Vagina (tissue), 2 donors: ENCODE data around the gene LIMS1. TPM values are rescaled to one million over a fixed set of nuclear protein-coding genes. Genes with fewer than 3 reads are reported as not detected.
"Not testable (repeated sequence)": the region's sequence is repeated elsewhere in the genome, so short reads cannot be mapped to it uniquely, and the experiment has no call there.

Experiments used
- DNase-seq, 2 donors: peaks; one replicate each; pipeline ENCODE4 v3.0.0-alpha.2; 2017; ENCODE audit errors: extremely low spot score in 2 of 2
- H3K27ac ChIP-seq: fragments of 200-600 bp; sonication (generic); one replicate; pipeline ENCODE4 v1.5.1; 2019
- H3K27me3 ChIP-seq: fragments of 200-600 bp; sonication (generic); one replicate; pipeline ENCODE4 v1.5.1; 2019
- H3K36me3 ChIP-seq, 2 donors: fragments of 200-600 bp; sonication (generic); one replicate each; pipeline ENCODE4 v1.5.1; 2017 to 2019
- H3K4me1 ChIP-seq: fragments of 200-600 bp; sonication (generic); one replicate; pipeline ENCODE4 v1.5.1; 2019
- H3K4me3 ChIP-seq, 2 donors: fragments of 200-600 bp; sonication (generic); 1 replicate in 1 of 2; 2 replicates in 1 of 2; pipeline ENCODE4 v1.5.1; 2016 to 2019
- H3K9me3 ChIP-seq: fragments of 200-600 bp; sonication (generic); one replicate; pipeline ENCODE4 v1.5.1; 2019
- CTCF ChIP-seq, 3 experiments: fragments of 450-650 bp in 2 of 3; fragments of 200-600 bp in 1 of 3; sonication (generic) in 1 of 3; IDR thresholded peaks; one replicate each; pipeline ENCODE4 v1.5.1; 2017 to 2019; ENCODE audit warnings: antibody characterized with exemption in 3 of 3, mild to moderate bottlenecking in 2 of 3, moderate library complexity in 2 of 3
- POLR2A ChIP-seq, 2 donors: fragments of 450-650 bp; IDR thresholded peaks; one replicate each; pipeline ENCODE4 v1.6.1; 2017; ENCODE audit warnings: antibody characterized with exemption in 2 of 2, mild to moderate bottlenecking in 2 of 2, moderate library complexity in 2 of 2
- POLR2AphosphoS5 ChIP-seq, 2 donors: sonication (generic); formaldehyde crosslinking; IDR thresholded peaks; one replicate each; pipeline ENCODE4 v1.9.0; 2017; ENCODE audit warnings: antibody characterized with exemption in 2 of 2, mild to moderate bottlenecking in 2 of 2, low read depth in 1 of 2; ENCODE audit not compliant: insufficient read depth in 1 of 2
- intact Hi-C: fragments of 100-400 bp; cut with DNase I; formaldehyde crosslinking; loops from one replicate; pipeline ENCODE4 v1.15.1; 2023
- total RNA-seq: library from RNA; depleted of rRNA; stranded (reverse); fragments of >200 nt; gene quantifications from one replicate; pipeline ENCODE4 v1.2.3, GENCODE V29; 2016

Gene LIMS1
- total RNA-seq, 1 donor from 2014 or later = 66.0 TPM

DNA sequence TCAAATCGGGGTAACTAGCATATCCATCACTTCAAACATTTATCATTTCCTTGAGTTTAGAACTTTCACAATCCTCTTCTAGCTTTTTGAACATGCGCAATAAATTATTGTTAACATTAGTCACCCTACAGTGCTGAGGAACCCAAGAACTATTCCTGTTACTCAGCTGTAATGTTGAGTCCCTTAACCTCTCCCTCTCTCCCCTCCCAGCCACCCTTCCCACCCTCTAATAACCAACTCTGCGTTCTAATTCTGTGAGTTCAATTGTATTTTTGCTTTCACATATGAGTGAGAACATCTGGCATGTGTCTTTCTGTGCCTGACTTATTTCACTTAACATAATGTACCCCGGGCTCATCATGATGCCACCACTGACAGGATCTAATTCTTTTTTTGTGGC lies 106.5 kb downstream of the LIMS1 start:
- peaks cover 34% of the 10 kb centered on the region for H3K4me1 ChIP-seq
- H3K9me3 ChIP-seq = no peaks in the 10 kb centered on the region
- DNase-seq = no peak
- intact Hi-C loops = no loop called here
- TF ChIP-seq POLR2A (IDR thresholded peaks at IDR 0.05) (no peak), POLR2AphosphoS5 (IDR thresholded peaks at IDR 0.05; ENCODE audit: insufficient read depth in 1 of 2, low read depth in 1 of 2) (no peak), CTCF (IDR thresholded peaks at IDR 0.05) (no peak)
- no peak overlapping the region for H3K27ac ChIP-seq
- H3K4me3 ChIP-seq = no peak overlapping the region
- no peaks in the 10 kb centered on the region for H3K36me3 ChIP-seq
- no peaks in the 10 kb centered on the region for H3K27me3 ChIP-seq

DNA sequence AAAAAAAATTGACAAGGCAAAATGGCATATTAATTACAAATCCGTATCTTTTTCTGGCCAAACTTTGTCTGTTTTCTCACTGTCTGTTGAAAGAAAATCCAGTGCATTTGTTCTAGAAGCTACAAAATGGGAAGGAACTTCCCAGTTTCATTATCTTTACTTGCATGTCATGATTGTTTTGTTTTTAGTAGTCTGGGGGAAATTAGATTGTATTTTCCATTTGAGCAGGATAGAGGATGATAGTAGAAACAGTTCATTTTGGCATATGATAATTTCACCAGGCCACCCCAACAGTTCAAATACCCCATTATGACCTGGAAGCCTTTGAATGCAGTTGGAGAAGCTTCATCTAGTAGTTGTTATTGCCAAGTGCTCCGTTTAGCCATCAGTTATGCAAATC lies 107.5 kb downstream of the LIMS1 start:
- Histone ChIP-seq H3K4me3 (no peak overlapping the region), H3K27me3 (no peaks in the 10 kb centered on the region), H3K36me3 (no peaks in the 10 kb centered on the region), H3K4me1 (peaks cover 24% of the 10 kb centered on the region), H3K9me3 (no peaks in the 10 kb centered on the region), H3K27ac (no peak overlapping the region)
- TF ChIP-seq POLR2AphosphoS5 (IDR thresholded peaks at IDR 0.05; ENCODE audit: insufficient read depth in 1 of 2, low read depth in 1 of 2) (no peak), POLR2A (IDR thresholded peaks at IDR 0.05) (no peak), CTCF (IDR thresholded peaks at IDR 0.05) (no peak)
- intact Hi-C loops = no loop called here
- DNase-seq = no peak

- no peaks in the 10 kb centered on the region for H3K36me3 ChIP-seq
- H3K4me1 ChIP-seq = peaks cover 22% of the 10 kb centered on the region
Measured at GRCh38 chr2:108643261-108643849, 109.1 kb downstream of the LIMS1 start.

DNA sequence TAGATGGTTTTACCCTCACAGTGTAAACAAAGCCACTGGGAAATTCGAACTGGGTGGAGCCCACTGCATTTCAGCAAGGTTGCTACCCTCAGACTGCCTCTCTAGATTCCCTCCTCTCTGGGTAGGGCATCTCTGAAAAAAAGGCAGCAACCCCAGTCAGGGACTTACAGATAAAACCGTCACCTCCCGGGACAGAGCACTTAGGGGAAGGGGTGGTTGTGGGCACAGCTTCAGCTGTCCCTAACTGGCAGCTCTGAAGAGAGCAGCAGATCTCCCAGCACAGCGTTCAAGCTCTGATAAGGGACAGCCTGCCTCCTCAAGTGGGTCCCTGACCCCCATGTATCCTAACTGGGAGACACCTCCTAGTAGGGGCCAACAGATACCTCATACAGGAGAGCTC lies 109.6 kb downstream of the LIMS1 start:
- H3K4me3 ChIP-seq, intact Hi-C loops, H3K36me3 ChIP-seq: not testable (repeated sequence)

More at GRCh38 chr2:108643261-108643849, 109.1 kb downstream of the LIMS1 start:
- no peak overlapping the region for H3K27ac ChIP-seq
- no peak for TF ChIP-seq CTCF (IDR thresholded peaks at IDR 0.05)
- no peak for TF ChIP-seq POLR2A (IDR thresholded peaks at IDR 0.05)
- TF ChIP-seq POLR2AphosphoS5 (IDR thresholded peaks at IDR 0.05; ENCODE audit: insufficient read depth in 1 of 2, low read depth in 1 of 2) = no peak
- H3K4me3 ChIP-seq = no peak overlapping the region
- H3K27me3 ChIP-seq = no peaks in the 10 kb centered on the region
- no peaks in the 10 kb centered on the region for H3K9me3 ChIP-seq
- no peak for DNase-seq
- intact Hi-C loops = no loop called here

GRCh38 chr2:108644446-108644845 lies 110.2 kb downstream of the LIMS1 start:
- H3K27ac ChIP-seq, H3K36me3 ChIP-seq, H3K27me3 ChIP-seq, H3K4me3 ChIP-seq, H3K9me3 ChIP-seq, DNase-seq, intact Hi-C loops: not testable (repeated sequence)
- peaks cover 19% of the 10 kb centered on the region for H3K4me1 ChIP-seq

More for the DNA sequence above, 109.6 kb downstream of the LIMS1 start:
- not testable (repeated sequence) for H3K27ac ChIP-seq, H3K27me3 ChIP-seq, H3K9me3 ChIP-seq, DNase-seq
- peaks cover 22% of the 10 kb centered on the region for H3K4me1 ChIP-seq

DNA sequence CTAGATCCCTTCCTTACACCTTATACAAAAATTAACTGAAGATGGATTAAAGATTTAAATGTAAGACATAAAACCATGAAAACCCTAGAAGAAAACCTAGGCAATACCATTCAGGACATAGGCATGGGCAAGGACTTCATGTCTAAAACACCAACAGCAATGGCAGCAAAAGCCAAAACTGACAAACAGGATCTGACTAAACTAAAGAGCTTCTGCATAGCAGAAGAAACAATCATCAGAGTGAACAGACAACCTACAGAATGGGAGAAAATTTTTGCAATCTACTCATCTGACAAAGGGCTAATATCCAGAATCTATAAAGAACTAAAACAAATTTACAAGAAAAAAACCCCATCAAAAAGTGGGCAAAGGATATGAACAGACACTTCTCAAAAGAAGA lies 114.5 kb downstream of the LIMS1 start:
- H3K4me3 ChIP-seq, H3K36me3 ChIP-seq, H3K9me3 ChIP-seq, H3K27me3 ChIP-seq, intact Hi-C loops, H3K4me1 ChIP-seq, H3K27ac ChIP-seq, DNase-seq: not testable (repeated sequence)

GRCh38 chr2:108650465-108650864 lies 116.2 kb downstream of the LIMS1 start:
- intact Hi-C loops, H3K27ac ChIP-seq, H3K4me3 ChIP-seq, H3K4me1 ChIP-seq, H3K9me3 ChIP-seq, H3K36me3 ChIP-seq, DNase-seq, H3K27me3 ChIP-seq: not testable (repeated sequence)

GRCh38 chr2:108651468-108651867 lies 117.2 kb downstream of the LIMS1 start:
- H3K27me3 ChIP-seq, H3K27ac ChIP-seq, H3K4me3 ChIP-seq, intact Hi-C loops, H3K36me3 ChIP-seq, DNase-seq, H3K4me1 ChIP-seq, H3K9me3 ChIP-seq: not testable (repeated sequence)

GRCh38 chr2:108652187-108652931 lies 118.1 kb downstream of the LIMS1 start:
- H3K27ac ChIP-seq, DNase-seq, H3K4me1 ChIP-seq, H3K9me3 ChIP-seq, intact Hi-C loops, H3K36me3 ChIP-seq, H3K27me3 ChIP-seq, H3K4me3 ChIP-seq: not testable (repeated sequence)

GRCh38 chr2:108653425-108653824 lies 119.2 kb downstream of the LIMS1 start:
- H3K36me3 ChIP-seq, H3K4me1 ChIP-seq, H3K4me3 ChIP-seq, H3K27ac ChIP-seq, DNase-seq, intact Hi-C loops, H3K9me3 ChIP-seq, H3K27me3 ChIP-seq: not testable (repeated sequence)
